Stimulated activated CD4-positive, alpha-beta T cell treated with anti-CD3 and anti-CD28 coated beads, Interleukin-2, amount 100 ng/mL, for 24 hours (primary cell): ENCODE data around the gene GPATCH4.
"Not testable (repeated sequence)": the region's sequence is repeated elsewhere in the genome, so short reads cannot be mapped to it uniquely, and the experiment has no call there.

Experiments
- DNase-seq, 2 donors: peaks; one replicate each; pipeline ENCODE4 v3.0.0-alpha.2; 2020

The GPATCH4 gene

GRCh38 chr1:156595016-156595415 lies 6.3 kb downstream of the GPATCH4 start:
- no peak for DNase-seq

DNA sequence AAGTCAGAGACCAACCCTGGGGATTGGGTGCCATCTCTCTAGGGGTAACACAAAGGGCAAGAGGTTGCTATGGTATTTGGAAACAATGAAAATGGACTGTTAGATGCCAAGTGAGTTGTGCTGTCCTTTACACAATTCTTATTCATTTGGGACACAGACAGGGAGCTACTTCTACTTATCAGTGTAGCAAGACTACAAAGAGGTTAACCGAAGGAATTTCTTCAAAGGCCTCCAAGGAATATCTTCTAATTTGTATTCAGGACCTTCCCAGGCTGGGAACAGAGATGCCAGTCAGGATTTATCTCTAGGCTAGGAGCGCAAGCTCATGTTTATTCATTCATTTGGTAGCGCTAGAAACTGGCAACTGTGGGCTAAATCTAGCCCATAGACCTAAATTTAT lies 7.1 kb downstream of the GPATCH4 start:
- DNase-seq, result no peak

DNA sequence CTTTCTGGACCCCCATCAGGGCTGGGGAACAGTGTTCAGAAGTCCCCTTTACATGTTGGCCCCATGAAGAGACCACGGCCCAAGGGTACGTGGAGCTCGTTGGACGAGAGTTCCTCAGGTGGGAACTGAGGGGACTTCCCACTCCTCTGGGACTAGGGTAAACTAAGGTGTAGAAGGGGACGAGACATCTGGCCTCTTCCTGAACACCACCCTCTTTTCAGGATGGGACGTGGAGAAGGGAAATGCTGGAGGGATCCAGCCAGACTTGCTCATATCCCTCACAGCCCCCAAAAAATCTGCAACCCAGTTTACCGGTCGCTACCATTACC lies 7.7 kb downstream of the GPATCH4 start:
- DNase-seq, result no peak

DNA sequence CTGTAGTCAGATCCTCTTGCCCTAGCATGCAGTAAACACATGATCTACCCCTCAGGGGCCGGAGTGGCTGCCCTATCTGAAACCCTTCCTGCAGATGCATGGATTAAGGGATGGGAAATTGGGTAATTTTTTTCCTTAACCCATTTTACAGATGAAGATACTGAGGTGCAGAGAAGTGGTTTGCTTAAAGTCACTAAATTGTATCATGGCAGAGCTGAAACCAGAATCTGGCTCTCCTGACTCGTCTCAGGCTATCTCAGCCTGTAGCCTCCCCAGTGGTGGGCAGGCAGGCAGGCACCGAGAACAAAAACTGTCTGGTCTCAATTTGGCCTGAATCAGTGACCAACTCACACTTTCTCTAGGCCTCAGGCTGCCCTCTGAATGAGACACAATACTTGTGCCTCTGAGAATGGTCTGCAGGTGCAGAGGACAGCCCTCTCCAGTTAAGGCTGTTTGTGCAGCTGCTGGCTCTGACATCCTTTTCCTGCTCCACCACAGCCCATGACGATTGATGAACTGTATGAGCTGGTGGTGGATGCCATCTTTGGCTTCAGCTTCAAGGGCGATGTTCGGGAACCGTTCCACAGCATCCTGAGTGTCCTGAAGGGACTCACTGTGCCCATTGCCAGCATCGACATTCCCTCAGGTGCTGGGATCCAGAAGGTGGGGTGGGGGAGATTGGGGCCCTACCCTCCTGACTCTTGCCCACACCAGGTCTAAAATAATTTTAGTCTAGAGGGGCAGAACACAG lies 8.2 kb downstream of the GPATCH4 start:
- no peak for DNase-seq

DNA sequence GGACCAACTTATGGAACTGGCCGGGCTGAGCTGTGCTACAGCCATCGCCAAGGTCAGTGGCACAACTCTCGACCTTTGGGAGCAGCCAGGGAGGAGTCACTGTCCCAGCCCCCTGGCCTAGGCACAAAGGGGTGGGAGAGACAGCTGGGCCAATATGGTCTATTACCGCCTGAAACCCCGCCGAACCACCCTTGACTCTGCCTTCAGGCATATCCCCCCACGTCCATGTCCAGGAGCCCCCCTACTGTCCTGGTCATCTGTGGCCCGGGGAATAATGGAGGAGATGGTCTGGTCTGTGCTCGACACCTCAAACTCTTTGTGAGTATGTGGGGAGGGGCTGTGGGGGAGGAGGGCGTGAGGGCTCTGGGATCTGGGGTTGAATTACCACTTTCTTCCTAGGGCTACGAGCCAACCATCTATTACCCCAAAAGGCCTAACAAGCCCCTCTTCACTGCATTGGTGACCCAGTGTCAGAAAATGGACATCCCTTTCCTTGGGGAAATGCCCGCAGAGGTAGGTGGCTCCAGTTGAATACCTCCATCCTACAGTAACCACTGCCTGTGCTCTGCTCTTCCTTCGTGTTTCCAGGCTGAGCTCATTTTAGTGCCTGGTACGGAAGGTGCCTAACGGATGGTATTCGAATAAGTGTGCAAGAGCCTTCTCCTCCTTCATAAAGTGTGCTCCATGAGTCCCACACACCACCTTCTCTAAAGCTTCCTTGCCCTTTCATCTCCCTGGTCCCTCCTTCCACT lies 8.9 kb downstream of the GPATCH4 start:
- DNase-seq, result peak; percentile 24 to 30

DNA sequence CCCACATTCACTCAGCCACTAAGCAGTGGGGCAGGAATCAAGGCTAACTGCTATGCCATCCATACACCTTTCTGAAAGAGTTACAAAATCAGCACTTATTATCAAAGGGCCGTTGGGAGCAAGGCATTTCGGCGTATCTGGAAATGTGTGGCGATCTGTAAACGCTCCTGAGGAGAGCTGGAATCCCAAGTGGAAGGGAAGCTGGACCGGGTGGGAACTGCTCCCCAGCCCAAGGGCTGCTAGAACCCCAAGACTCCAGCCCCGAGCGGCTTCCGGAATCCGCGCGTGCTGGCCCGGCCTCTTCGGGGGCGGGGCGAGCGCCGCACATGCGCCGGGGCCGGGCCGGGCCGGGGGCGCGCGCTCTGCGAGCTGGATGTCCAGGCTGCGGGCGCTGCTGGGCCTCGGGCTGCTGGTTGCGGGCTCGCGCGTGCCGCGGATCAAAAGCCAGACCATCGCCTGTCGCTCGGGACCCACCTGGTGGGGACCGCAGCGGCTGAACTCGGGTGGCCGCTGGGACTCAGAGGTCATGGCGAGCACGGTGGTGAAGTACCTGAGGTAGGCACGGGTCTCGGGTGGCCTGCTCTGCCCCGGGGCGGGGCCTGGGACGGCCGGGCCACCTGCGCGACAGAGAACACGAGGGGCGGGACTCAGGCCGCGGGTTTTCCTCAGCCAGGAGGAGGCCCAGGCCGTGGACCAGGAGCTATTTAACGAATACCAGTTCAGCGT lies 9.7 kb downstream of the GPATCH4 start, which contains the start of gene NAXE:
Gene NAXE, plus strand, starts transcription at position 345 of the 726 bp plus-strand sequence. Its CDS starts 29 bp downstream, at position 374.
- DNase-seq, result peak; percentile 76 to 80

DNA sequence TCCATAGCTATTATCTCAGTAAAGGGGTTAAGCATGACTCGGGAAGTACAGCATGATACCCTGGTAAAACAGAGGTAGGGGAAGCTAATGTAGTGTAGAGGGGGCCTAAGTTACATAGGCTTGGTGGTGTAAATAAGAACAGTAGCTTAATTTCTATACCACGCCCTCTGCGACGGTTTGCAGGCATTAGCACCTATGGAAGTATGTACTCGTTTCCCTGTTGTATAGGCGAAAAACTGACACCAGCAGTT lies 10.2 kb downstream of the GPATCH4 start:
- DNase-seq, result no peak

GRCh38 chr1:156590326-156591180 lies 10.7 kb downstream of the GPATCH4 start:
- DNase-seq, result no peak

GRCh38 chr1:156589546-156589945 lies 11.7 kb downstream of the GPATCH4 start:
- DNase-seq, result no peak

DNA sequence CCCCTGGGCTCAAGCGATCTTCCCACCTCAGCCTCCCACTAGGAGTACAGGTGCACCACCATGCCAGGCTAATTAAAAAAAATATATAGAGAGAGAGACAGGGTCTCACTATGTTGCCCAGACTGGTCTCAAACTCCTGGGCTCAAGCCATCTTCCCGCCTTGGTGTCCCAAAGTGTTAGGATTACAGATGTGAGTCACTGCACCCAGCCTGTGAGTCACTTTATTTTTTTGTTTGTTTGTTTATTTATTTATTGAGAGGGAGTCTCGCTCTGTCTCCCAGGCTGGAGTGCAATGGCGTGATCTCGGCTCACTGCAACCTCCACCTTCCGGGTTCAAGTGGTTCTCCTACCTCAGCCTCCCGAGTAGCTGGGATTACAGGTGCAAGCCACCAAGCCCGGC lies 13.4 kb downstream of the GPATCH4 start:
- not testable (repeated sequence) for DNase-seq

DNA sequence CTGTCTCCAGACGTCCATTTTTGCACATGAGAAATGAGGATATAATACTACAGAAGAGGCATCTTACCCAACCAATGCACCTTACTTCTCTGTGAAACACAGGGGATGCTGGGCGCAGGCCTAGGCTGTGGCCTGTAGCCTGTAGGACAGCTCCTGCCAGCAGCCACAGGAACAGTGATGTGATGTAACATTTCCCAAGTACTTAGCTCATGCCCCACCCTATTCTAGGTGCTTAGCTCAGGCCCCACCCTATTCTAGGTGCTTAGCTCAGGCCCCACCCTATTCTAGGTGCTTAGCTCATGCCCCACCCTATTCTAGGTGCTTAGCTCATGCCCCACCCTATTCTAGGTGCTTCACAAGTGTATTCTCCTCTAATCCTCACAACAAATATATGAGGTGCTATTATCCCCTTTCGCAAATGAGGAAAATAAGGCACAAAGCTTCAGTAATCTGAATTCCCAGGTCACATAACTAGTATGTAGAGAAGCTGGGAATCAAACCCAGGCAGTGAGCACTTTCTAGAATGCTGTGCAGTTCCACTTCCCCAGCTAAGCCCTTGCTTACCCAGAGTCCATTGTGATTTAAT lies 14.3 kb downstream of the GPATCH4 start:
- no peak for DNase-seq

DNA sequence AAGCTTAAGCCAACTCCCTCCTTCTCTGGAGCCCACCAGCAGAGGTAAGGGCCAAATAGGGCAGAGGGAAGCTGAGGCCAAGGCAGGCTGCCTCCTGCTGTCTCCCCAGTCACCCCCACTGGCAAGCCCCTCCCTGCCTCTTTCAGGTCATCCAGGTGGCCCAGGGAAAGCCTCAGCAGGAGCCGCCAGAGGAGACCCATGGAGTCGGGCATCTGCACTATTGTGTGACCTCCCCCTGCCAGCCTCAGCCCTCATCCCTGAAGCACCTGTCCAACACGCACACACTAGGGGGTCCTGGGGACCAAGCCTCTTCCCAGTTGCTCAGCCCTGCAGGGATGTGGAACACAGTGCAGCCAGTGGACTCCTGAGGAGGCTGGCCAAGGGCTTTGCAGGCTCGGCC lies 15.0 kb downstream of the GPATCH4 start:
- no peak for DNase-seq

DNA sequence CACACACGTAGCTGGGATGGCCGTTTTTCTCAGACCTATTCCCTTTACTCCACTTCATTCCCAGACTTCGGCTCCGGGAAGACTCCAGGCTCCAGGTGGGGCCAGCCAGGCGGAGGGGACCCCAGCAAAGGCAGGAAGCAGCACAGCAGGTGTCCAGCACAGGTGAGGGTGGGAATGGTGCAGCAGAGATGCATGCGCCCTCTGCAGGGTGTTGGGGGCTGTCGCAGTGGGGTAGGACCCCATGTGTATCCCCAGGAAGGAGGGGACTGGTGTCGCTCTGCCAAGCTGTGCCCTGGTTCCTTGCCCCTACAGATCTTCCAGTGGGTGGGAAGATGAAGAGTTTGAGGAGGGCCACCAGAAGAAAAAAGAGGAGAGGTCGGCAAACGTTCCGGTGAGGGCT lies 16.5 kb downstream of the GPATCH4 start:
- no peak for DNase-seq

- DNase-seq, result peak; percentile 77 to 84
Measured at GRCh38 chr1:156583821-156584622, 17.3 kb downstream of the GPATCH4 start.

DNA sequence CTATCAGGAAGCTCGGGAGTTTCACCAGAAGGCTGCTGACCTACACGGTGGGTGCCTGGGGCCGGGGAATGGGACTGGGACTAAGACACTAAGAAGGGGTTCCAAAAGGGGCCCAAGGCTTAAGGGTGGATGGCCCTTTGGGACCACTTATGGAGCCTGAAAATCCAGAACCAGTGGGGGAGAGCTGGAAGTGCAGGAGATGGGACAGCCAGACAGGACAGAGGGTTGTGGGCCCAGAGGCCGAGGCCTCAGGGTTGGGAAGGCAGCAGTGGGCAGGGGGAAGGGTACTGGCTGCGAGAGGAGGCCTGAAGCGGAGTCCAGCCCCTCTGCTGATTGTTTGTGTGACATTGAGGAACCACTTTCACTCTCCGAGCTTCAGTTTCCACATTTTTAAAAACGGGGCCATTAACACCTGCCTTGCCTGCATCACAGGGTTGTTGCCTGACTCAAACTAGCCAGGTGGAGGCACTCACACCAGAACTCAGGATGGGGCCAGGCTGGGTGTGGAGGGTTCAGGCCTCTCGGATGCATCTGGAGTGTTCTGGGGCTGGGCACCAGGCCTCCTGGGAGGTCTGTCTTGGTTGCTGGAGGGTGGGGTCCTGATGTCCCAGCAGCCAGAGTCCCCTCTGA lies 18.8 kb downstream of the GPATCH4 start:
- no peak for DNase-seq

DNA sequence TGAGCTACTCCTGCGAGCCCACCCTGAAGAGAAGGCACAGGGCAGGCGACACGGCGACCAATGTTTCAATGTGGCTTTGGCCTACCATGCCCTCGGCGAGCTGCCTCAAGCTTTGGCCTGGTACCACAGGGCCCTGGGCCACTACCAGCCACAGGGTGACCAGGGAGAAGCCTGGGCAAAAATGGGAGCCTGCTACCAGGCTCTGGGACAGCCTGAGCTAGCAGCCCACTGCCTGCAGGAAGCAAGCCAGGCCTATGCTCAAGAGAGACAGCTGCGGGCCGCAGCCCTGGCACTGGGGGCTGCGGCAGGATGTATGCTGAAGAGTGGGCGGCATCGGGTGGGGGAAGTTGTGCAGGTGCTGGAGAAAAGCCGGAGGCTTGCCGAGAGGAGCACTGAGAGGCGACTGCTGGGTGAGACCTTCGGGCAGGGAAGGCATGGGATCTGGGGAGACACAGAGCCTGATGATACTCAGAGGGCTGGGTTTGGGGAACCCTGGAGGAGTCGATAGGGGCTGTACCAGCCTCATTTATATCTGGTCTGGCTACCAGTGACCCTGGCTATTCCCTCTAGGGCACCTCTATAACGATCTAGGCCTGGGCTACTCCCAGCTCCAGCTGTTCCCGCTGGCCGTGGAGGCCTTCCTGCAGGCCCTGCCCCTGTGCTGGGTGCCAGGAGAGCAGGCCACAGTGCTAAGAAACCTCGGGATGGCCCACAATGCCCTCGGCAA lies 19.5 kb downstream of the GPATCH4 start:
- DNase-seq, result peak; percentile 31 to 34

GRCh38 chr1:156579472-156579871 lies 21.8 kb downstream of the GPATCH4 start, which contains the start of gene TTC24:
TTC24 (plus strand) TSS chr1:156579723; CDS start chr1:156581365, 1,642 bp downstream.
- DNase-seq, result no peak

DNA sequence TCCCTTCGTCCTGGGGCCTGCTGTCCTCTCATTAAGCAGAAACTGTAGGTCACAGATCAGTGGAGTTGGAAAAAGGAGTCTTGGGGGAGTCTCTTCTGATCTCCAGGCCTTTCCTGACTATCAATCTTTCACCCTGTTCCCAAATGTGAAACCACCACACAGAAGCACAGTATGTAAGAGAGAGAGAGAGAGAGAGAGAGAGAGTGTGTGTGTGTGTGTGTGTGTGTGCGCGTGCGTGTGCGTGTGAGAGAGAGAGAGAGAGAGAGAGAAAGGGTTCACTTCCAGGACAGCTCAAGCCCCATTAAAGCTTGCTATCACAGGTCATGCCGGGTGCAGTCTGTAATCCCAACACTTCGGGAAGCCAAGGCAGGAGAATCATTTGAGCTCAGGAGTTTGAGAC lies 23.2 kb downstream of the GPATCH4 start:
- DNase-seq, result no peak

DNA sequence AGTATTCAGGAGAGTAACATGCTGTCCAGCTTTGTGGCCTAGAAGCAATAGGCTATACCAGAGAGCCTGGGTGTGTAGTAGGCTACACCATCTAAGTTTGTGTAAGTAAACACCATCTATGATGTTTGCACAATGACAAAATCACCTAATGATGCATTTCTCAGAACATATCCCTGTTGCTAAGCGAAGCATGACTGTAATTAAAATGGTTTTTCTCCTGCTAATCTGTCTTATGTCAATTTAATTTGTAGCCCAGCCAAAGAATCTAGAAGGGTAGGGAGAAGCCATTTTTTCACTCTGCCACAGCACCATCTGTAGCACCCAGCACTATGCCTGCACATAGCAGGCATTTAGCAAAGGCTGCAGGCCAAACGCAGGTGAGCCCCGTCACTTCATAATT lies 23.7 kb downstream of the GPATCH4 start:
- DNase-seq, result no peak

GRCh38 chr1:156574039-156574633 lies 27.1 kb downstream of the GPATCH4 start:
- DNase-seq, result no peak
